ENCODE measurements around the gene NLRP13. TPM values are rescaled to one million over a fixed set of nuclear protein-coding genes. Genes with fewer than 3 reads are reported as not detected.
"Not testable (repeated sequence)": the region's sequence is repeated elsewhere in the genome, so short reads cannot be mapped to it uniquely, and the experiment has no call there.

Gene NLRP13
- total and polyA plus RNA-seq, 2 experiments from 2014 or later, result not detected

DNA sequence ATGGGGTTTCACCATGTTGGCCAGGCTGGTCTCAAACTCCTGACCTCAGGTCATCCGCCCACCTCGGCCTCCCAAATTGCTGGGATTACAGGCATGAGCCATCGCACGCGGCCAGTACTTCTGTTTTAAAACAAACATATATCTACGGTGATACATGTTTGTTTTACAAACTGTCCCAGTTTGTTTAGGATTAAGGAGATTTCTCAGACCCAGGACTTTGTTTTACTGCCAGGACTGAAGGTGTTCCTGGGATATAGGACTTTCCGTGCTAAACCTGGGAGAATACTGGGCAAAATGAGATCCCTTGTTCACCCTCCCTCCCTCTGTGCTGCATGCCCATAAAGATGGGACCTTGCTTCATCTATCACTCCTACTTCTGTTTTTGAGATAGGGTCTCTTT, 24.3 kb upstream of the NLRP13 start:
- ATAC-seq, result no peak
- Mint-ChIP-seq H3K9me3 (peaks cover 95% of the 10 kb centered on the region), H3K4me1 (no peaks in the 10 kb centered on the region)

DNA sequence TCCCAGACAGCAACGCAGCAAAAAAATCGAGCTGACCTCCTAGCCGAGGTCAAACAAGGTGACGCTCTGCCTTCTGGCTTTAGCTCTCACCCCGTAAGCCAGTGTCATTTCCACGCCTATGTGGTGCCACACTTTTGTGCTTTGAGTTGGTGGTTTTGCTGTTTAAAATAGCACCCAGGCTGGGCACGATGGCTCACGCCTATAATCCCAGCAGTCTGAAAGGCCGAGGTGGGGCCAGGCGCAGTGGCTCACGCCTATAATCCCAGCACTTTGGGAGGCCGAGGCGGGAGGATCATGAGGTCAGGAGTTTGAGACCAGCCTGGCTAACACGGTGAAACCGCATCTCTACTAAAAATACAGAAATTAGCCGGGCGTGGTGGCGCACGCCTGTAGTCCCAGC, 18.4 kb upstream of the NLRP13 start:
- peaks cover 89% of the 10 kb centered on the region for H3K9me3 Mint-ChIP-seq
- not testable (repeated sequence) for H3K9me2 ChIP-seq (ENCODE audit: insufficient read depth); H3K27ac ChIP-seq (ENCODE audit: low read depth); H3F3A ChIP-seq (replicated peaks; ENCODE audit: low read depth); H3K79me2 ChIP-seq (replicated peaks; ENCODE audit: insufficient read depth); H3K36me3 ChIP-seq (ENCODE audit: insufficient read depth); ATAC-seq; H3K27ac Mint-ChIP-seq; H2AFZ ChIP-seq; H3K27me3 ChIP-seq (ENCODE audit: insufficient read depth); H3K4me1 ChIP-seq (ENCODE audit: insufficient read depth); H3K4me2 ChIP-seq; H3K4me3 Mint-ChIP-seq; H4K20me1 ChIP-seq (replicated peaks; ENCODE audit: insufficient read depth); H3K27me3 Mint-ChIP-seq (ENCODE audit: insufficient read depth, low read depth, poor library complexity); H3K4me3 ChIP-seq; DNase-seq (ENCODE audit: low spot score); H3K4me1 Mint-ChIP-seq
- H3K36me3 Mint-ChIP-seq (ENCODE audit: low read depth), result peaks cover 38% of the 10 kb centered on the region; the same call in 2 of the 3 replicates

More for the DNA sequence above, 24.3 kb upstream of the NLRP13 start:
- H3K27me3 Mint-ChIP-seq (ENCODE audit: insufficient read depth, low read depth, poor library complexity), result peaks cover 1% of the 10 kb centered on the region
- no peak overlapping the region for H3K4me3 ChIP-seq
- H3K36me3 Mint-ChIP-seq (ENCODE audit: low read depth), result peaks cover 25% of the 10 kb centered on the region
- no peaks in the 10 kb centered on the region for H3K9me2 ChIP-seq (ENCODE audit: insufficient read depth)
- no peaks in the 10 kb centered on the region for H3K79me2 ChIP-seq (replicated peaks; ENCODE audit: insufficient read depth)
- no peak overlapping the region for H3K4me2 ChIP-seq
- H3K4me1 ChIP-seq (ENCODE audit: insufficient read depth), result no peaks in the 10 kb centered on the region
- peaks cover 11% of the 10 kb centered on the region; the same call in 1 of the 2 replicates for H3K36me3 ChIP-seq (ENCODE audit: insufficient read depth)
- no peak overlapping the region for H3K27ac ChIP-seq (ENCODE audit: low read depth)
- H3K27ac Mint-ChIP-seq, result no peak overlapping the region
- TF ChIP-seq ZNF331 (CRISPR knock-in tag; IDR thresholded peaks at IDR 0.05; ENCODE audit: low read depth) (no peak), NANOG (IDR thresholded peaks at IDR 0.05; ENCODE audit: borderline replicate concordance) (no peak), EZH2 (IDR thresholded peaks at IDR 0.05; ENCODE audit: low read depth, unreplicated experiment) (no peak), JUNB (IDR thresholded peaks at IDR 0.05; ENCODE audit: unreplicated experiment) (no peak), POLR2AphosphoS5 (IDR thresholded peaks at IDR 0.05; ENCODE audit: low read depth) (no peak)
- TF ChIP-seq, protein P1, sequence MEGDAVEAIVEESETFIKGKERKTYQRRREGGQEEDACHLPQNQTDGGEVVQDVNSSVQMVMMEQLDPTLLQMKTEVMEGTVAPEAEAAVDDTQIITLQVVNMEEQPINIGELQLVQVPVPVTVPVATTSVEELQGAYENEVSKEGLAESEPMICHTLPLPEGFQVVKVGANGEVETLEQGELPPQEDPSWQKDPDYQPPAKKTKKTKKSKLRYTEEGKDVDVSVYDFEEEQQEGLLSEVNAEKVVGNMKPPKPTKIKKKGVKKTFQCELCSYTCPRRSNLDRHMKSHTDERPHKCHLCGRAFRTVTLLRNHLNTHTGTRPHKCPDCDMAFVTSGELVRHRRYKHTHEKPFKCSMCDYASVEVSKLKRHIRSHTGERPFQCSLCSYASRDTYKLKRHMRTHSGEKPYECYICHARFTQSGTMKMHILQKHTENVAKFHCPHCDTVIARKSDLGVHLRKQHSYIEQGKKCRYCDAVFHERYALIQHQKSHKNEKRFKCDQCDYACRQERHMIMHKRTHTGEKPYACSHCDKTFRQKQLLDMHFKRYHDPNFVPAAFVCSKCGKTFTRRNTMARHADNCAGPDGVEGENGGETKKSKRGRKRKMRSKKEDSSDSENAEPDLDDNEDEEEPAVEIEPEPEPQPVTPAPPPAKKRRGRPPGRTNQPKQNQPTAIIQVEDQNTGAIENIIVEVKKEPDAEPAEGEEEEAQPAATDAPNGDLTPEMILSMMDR (conservative IDR thresholded peaks at IDR 0.05; ENCODE audit: low read depth in 2 of 2), result no peak
- TF ChIP-seq, protein P2, sequence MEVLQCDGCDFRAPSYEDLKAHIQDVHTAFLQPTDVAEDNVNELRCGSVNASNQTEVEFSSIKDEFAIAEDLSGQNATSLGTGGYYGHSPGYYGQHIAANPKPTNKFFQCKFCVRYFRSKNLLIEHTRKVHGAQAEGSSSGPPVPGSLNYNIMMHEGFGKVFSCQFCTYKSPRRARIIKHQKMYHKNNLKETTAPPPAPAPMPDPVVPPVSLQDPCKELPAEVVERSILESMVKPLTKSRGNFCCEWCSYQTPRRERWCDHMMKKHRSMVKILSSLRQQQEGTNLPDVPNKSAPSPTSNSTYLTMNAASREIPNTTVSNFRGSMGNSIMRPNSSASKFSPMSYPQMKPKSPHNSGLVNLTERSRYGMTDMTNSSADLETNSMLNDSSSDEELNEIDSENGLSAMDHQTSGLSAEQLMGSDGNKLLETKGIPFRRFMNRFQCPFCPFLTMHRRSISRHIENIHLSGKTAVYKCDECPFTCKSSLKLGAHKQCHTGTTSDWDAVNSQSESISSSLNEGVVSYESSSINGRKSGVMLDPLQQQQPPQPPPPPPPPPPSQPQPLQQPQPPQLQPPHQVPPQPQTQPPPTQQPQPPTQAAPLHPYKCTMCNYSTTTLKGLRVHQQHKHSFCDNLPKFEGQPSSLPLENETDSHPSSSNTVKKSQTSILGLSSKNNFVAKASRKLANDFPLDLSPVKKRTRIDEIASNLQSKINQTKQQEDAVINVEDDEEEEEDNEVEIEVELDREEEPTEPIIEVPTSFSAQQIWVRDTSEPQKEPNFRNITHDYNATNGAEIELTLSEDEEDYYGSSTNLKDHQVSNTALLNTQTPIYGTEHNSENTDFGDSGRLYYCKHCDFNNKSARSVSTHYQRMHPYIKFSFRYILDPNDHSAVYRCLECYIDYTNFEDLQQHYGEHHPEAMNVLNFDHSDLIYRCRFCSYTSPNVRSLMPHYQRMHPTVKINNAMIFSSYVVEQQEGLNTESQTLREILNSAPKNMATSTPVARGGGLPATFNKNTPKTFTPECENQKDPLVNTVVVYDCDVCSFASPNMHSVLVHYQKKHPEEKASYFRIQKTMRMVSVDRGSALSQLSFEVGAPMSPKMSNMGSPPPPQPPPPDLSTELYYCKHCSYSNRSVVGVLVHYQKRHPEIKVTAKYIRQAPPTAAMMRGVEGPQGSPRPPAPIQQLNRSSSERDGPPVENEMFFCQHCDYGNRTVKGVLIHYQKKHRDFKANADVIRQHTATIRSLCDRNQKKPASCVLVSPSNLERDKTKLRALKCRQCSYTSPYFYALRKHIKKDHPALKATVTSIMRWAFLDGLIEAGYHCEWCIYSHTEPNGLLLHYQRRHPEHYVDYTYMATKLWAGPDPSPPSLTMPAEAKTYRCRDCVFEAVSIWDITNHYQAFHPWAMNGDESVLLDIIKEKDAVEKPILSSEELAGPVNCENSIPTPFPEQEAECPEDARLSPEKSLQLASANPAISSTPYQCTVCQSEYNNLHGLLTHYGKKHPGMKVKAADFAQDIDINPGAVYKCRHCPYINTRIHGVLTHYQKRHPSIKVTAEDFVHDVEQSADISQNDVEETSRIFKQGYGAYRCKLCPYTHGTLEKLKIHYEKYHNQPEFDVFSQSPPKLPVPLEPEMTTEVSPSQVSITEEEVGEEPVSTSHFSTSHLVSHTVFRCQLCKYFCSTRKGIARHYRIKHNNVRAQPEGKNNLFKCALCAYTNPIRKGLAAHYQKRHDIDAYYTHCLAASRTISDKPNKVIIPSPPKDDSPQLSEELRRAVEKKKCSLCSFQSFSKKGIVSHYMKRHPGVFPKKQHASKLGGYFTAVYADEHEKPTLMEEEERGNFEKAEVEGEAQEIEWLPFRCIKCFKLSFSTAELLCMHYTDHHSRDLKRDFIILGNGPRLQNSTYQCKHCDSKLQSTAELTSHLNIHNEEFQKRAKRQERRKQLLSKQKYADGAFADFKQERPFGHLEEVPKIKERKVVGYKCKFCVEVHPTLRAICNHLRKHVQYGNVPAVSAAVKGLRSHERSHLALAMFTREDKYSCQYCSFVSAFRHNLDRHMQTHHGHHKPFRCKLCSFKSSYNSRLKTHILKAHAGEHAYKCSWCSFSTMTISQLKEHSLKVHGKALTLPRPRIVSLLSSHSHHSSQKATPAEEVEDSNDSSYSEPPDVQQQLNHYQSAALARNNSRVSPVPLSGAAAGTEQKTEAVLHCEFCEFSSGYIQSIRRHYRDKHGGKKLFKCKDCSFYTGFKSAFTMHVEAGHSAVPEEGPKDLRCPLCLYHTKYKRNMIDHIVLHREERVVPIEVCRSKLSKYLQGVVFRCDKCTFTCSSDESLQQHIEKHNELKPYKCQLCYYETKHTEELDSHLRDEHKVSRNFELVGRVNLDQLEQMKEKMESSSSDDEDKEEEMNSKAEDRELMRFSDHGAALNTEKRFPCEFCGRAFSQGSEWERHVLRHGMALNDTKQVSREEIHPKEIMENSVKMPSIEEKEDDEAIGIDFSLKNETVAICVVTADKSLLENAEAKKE (CRISPR knock-in tag; IDR thresholded peaks at IDR 0.05), result no peak
- no peaks in the 10 kb centered on the region for H3K27me3 ChIP-seq (ENCODE audit: insufficient read depth)
- H3K4me3 Mint-ChIP-seq, result no peak overlapping the region
- no peak for DNase-seq (ENCODE audit: low spot score)
- H3F3A ChIP-seq (replicated peaks; ENCODE audit: low read depth), result no peaks in the 10 kb centered on the region
- no peaks in the 10 kb centered on the region for H4K20me1 ChIP-seq (replicated peaks; ENCODE audit: insufficient read depth)
- H2AFZ ChIP-seq, result no peak overlapping the region
